HK-2 (cell line): Measurements from ENCODE around the gene SDK2.

Experiments
- DNase-seq: peaks from one replicate; pipeline ENCODE4 v3.0.0-alpha.2; 2018; ENCODE audit not compliant: unreplicated experiment

Gene SDK2

DNA sequence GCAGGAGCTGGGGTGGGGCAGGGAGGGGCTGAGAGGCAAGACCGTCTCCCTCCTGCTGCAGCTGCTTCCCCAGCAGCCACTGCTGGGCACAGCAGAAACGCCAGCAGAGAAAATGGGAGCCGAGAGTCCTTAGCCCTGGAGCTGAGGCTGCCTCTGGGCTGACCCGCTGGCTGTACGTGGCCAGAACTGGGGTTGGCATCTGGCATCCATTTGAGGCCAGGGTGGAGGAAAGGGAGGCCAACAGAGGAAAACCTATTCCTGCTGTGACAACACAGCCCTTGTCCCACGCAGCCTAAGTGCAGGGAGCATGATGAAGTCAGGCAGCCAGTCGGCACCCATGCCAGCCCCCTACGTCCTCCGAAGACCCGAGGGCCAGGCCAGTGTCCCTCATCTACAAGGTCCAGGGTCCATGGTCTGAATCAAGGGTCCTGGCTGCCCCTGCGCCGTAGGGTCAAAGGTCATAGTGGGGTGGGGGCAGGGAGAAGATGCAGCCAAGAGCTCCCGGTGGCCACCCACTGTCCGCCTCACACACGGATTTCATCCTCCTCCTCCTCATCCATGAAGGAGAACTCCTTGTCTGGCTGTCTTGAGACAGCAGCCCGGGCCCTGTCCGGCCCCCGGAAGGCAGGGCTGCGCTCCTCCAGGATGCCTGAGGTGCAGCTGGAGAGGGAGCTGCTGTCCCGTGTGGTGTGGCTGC is 359.2 kb downstream of the SDK2 start:
- no peak for DNase-seq
